NCI-H1092 treated with DMSO at 0.1 percent for 48 hours (cell line): ENCODE measurements around the gene CCDC88C.

Experiments
- DNase-seq: peaks from one replicate; lab custom pipeline; 2025; lab: John Stamatoyannopoulos, UW

CCDC88C gene

GRCh38 chr14:91293281-91293680, 124.3 kb downstream of the CCDC88C start:
- no peak for DNase-seq

GRCh38 chr14:91292491-91292890, 125.1 kb downstream of the CCDC88C start:
- no peak for DNase-seq

- no peak for DNase-seq
Observed at GRCh38 chr14:91291786-91292405, 125.7 kb downstream of the CCDC88C start.

- DNase-seq: no peak
Observed at GRCh38 chr14:91290986-91291385, 126.6 kb downstream of the CCDC88C start.

GRCh38 chr14:91289464-91289863, 128.2 kb downstream of the CCDC88C start:
- no peak for DNase-seq

- no peak for DNase-seq
Observed at GRCh38 chr14:91288876-91289275, 128.7 kb downstream of the CCDC88C start.

GRCh38 chr14:91286530-91286937, 131.1 kb downstream of the CCDC88C start:
- peak; percentile 65 for DNase-seq

- DNase-seq: no peak
Observed at GRCh38 chr14:91284791-91285548, 132.7 kb downstream of the CCDC88C start.

- no peak for DNase-seq
Observed at GRCh38 chr14:91284146-91284790, 133.4 kb downstream of the CCDC88C start.

GRCh38 chr14:91283666-91284065, 134.0 kb downstream of the CCDC88C start:
- no peak for DNase-seq

- DNase-seq: no peak
Observed at GRCh38 chr14:91282954-91283645, 134.5 kb downstream of the CCDC88C start.

- DNase-seq: no peak
Observed at GRCh38 chr14:91281346-91281745, 136.3 kb downstream of the CCDC88C start.

GRCh38 chr14:91280129-91280528, 137.5 kb downstream of the CCDC88C start:
- DNase-seq: peak; percentile 41

- no peak for DNase-seq
Observed at GRCh38 chr14:91279354-91279753, 138.3 kb downstream of the CCDC88C start.

- DNase-seq: no peak
Observed at GRCh38 chr14:91278383-91278715, 139.3 kb downstream of the CCDC88C start.

GRCh38 chr14:91277546-91278382, 139.9 kb downstream of the CCDC88C start:
- peak; percentile 55 for DNase-seq

- no peak for DNase-seq
Observed at GRCh38 chr14:91274796-91275195, 142.8 kb downstream of the CCDC88C start.

GRCh38 chr14:91273885-91274273, 143.7 kb downstream of the CCDC88C start:
- DNase-seq: no peak

- DNase-seq: no peak
Observed at GRCh38 chr14:91273273-91273884, 144.2 kb downstream of the CCDC88C start.

GRCh38 chr14:91272341-91273272, 145.0 kb downstream of the CCDC88C start:
- peak; percentile 37 for DNase-seq
